B cell (primary cell): ENCODE results near the gene CARD9. TPM values are rescaled to one million over a fixed set of nuclear protein-coding genes. Genes with fewer than 3 reads are reported as not detected.

Source experiments
- ATAC-seq: fragments of 200-7000 bp; cut with Tn5 transposase; one replicate; pipeline ENCODE4 v1.10.0; 2021; ENCODE audit warnings: low read depth, mild to moderate bottlenecking, moderate number of reproducible peaks, moderate library complexity
- CTCF ChIA-PET: fragments of 350-600 bp; sonication (Branson Sonifier 250); formaldehyde crosslinking; loops from one replicate; lab custom pipeline; 2021; ENCODE audit warnings: antibody characterized with exemption, inconsistent platforms; lab: Charles Lee
- POLR2A ChIA-PET: fragments of 350-600 bp; sonication (Branson Sonifier 250); formaldehyde crosslinking; loops from one replicate; lab custom pipeline; 2021; ENCODE audit warnings: antibody characterized with exemption; lab: Charles Lee
- DNase-seq: peaks from one replicate; pipeline ENCODE4 v3.0.0; 2013
- H2AFZ ChIP-seq: 2 replicates; pipeline ENCODE4 v1.6.1; 2012; ENCODE audit warnings: mild to moderate bottlenecking, low read depth, low read length; ENCODE audit not compliant: insufficient read depth, poor library complexity, severe bottlenecking
- H3K27ac ChIP-seq, 2 donors: 1 replicate in 1 of 2; 2 replicates in 1 of 2; pipeline ENCODE4 v1.5.1; 2012 to 2013; ENCODE audit warnings: low read length in 2 of 2, mild to moderate bottlenecking in 2 of 2, moderate library complexity in 1 of 2
- H3K27me3 ChIP-seq, 4 experiments: fragments of 200-600 bp in 1 of 4; sonication (generic) in 1 of 4; replicated peaks in 1 of 4; 1 replicate in 2 of 4; 2 replicates in 2 of 4; pipeline versions ENCODE4 v1.6.1 to v1.7.0; 2013 to 2016; ENCODE audit warnings: low read length in 3 of 4, mild to moderate bottlenecking in 2 of 4, mixed read lengths in 1 of 4, moderate library complexity in 1 of 4; ENCODE audit not compliant: insufficient read depth in 4 of 4, control insufficient read depth in 3 of 4; ENCODE audit errors: control extremely low read depth in 1 of 4
- H3K36me3 ChIP-seq, 2 experiments: replicated peaks in 1 of 2; 1 replicate in 1 of 2; 2 replicates in 1 of 2; pipeline versions ENCODE4 v1.6.1 to v1.7.1; 2013; ENCODE audit warnings: low read length in 1 of 2; ENCODE audit not compliant: insufficient read depth in 2 of 2, control insufficient read depth in 1 of 2; ENCODE audit errors: control extremely low read depth in 1 of 2, extremely low read depth in 1 of 2
- H3K4me1 ChIP-seq, 2 donors: fragments of 200-600 bp in 1 of 2; sonication (generic) in 1 of 2; 1 replicate in 1 of 2; 2 replicates in 1 of 2; pipeline versions ENCODE4 v1.5.1 to v1.6.1; 2013 to 2017; ENCODE audit warnings: low read length in 2 of 2; ENCODE audit not compliant: control insufficient read depth in 2 of 2, insufficient read depth in 2 of 2
- H3K4me2 ChIP-seq: replicated peaks from 2 replicates; pipeline ENCODE3; 2012; ENCODE audit warnings: mild to moderate bottlenecking, low read depth, low read length; ENCODE audit not compliant: poor library complexity, severe bottlenecking
- H3K4me3 ChIP-seq, 5 experiments: fragments of 200-600 bp in 1 of 5; sonication (generic) in 1 of 5; 1 replicate in 3 of 5; 2 replicates in 2 of 5; pipeline versions ENCODE4 v1.5.1 to v1.7.0; 2011 to 2016; ENCODE audit warnings: low read length in 4 of 5, mild to moderate bottlenecking in 4 of 5, low read depth in 2 of 5, control low read depth in 1 of 5, moderate library complexity in 1 of 5; ENCODE audit not compliant: insufficient read depth in 1 of 5; ENCODE audit errors: control extremely low read depth in 1 of 5, extremely low read depth in 1 of 5
- H3K79me2 ChIP-seq: fragments of 200-600 bp; sonication (generic); one replicate; pipeline ENCODE4 v1.6.0; 2016; ENCODE audit warnings: low read length; ENCODE audit not compliant: control insufficient read depth, insufficient read depth
- H3K9ac ChIP-seq: fragments of 200-600 bp; sonication (generic); 2 replicates; pipeline ENCODE4 v1.6.1; 2017; ENCODE audit warnings: mild to moderate bottlenecking, low read length, moderate library complexity
- H3K9me3 ChIP-seq, 3 donors: one replicate each; pipeline versions ENCODE4 v1.6.1 to v1.7.1; 2013; ENCODE audit warnings: low read length in 2 of 3; ENCODE audit not compliant: control insufficient read depth in 2 of 3, insufficient read depth in 1 of 3; ENCODE audit errors: control extremely low read depth in 1 of 3
- H4K20me1 ChIP-seq: 2 replicates; pipeline ENCODE4 v1.6.0; 2012; ENCODE audit warnings: mild to moderate bottlenecking, low read length; ENCODE audit not compliant: insufficient read depth, control insufficient read depth, poor library complexity, severe bottlenecking
- H3K27ac Mint-ChIP-seq: one replicate; pipeline ENCODE4 v1.8.0; 2021; ENCODE audit warnings: mixed read lengths
- H3K27me3 Mint-ChIP-seq: one replicate; pipeline ENCODE4 v1.8.0; 2021; ENCODE audit warnings: mixed read lengths
- H3K4me1 Mint-ChIP-seq: one replicate; pipeline ENCODE4 v1.8.0; 2021; ENCODE audit warnings: mixed read lengths
- H3K4me3 Mint-ChIP-seq: one replicate; pipeline ENCODE4 v1.8.0; 2021; ENCODE audit warnings: mixed read lengths
- H3K9me3 Mint-ChIP-seq: one replicate; pipeline ENCODE4 v1.8.0; 2022; ENCODE audit warnings: mixed read lengths; ENCODE audit not compliant: insufficient read depth
- CTCF ChIP-seq: fragments of 200-600 bp; IDR thresholded peaks from one replicate; pipeline ENCODE4 v1.8.0; 2022; ENCODE audit warnings: antibody characterized with exemption, mild to moderate bottlenecking
- EZH2 ChIP-seq: IDR thresholded peaks from 2 replicates; pipeline ENCODE4 v1.6.1; 2012; ENCODE audit warnings: borderline replicate concordance, low read depth, mild to moderate bottlenecking, moderate library complexity, low read length; ENCODE audit not compliant: insufficient read depth, poor library complexity, severe bottlenecking
- WGBS: methylation state at CpG from one replicate; pipeline ENCODE4 v1.1.5; 2013; ENCODE audit warnings: missing lambda C conversion rate; ENCODE audit not compliant: insufficient coverage; 5-methylcytosine and 5-hydroxymethylcytosine counted together
- intact Hi-C: fragments of 100-400 bp; cut with micrococcal nuclease; formaldehyde crosslinking; loops from one replicate; pipeline ENCODE4 v1.10.0; 2022
- polyA plus RNA-seq: library from polyadenylated mRNA; depleted of rRNA; stranded (reverse); fragments of >200 nt; gene quantifications from 2 replicates; pipeline ENCODE4 v1.2.3, GENCODE V29; 2012
- total RNA-seq, 2 donors: library from RNA; stranded (reverse); fragments of 120-200 nt in 1 of 2; gene quantifications; 1 replicate in 1 of 2; 2 replicates in 1 of 2; pipeline versions ENCODE4 v1.2.3 to v1.2.4, GENCODE V29; 2013 to 2022

CARD9 gene
- total and polyA plus RNA-seq, 2 donors (not counting 1 experiment from before 2014, with no cell fraction given): 0.57 to 1.1 TPM

- Mint-ChIP-seq H3K27ac (no peak overlapping the region), H3K9me3 (no peaks in the 10 kb centered on the region), H3K4me3 (no peak overlapping the region), H3K4me1 (peaks cover 6% of the 10 kb centered on the region), H3K27me3 (no peaks in the 10 kb centered on the region)
- WGBS: 90% methylated on average over 18 of the region's 20 CpGs
- no peak overlapping the region for H3K4me2 ChIP-seq
- DNase-seq (no peak), ATAC-seq (no peak)
- no peaks in the 10 kb centered on the region for H3K27me3 ChIP-seq
- intact Hi-C loops: no loop called here
- no peak overlapping the region for H3K27ac ChIP-seq
- H3K79me2 ChIP-seq: no peaks in the 10 kb centered on the region
- no peak for TF ChIP-seq EZH2
- no peak for TF ChIP-seq CTCF
- no peaks in the 10 kb centered on the region for H4K20me1 ChIP-seq
- H3K4me3 ChIP-seq: no peak overlapping the region
- no peak overlapping the region for H3K9ac ChIP-seq
- POLR2A ChIA-PET: no interaction called here
- H3K36me3 ChIP-seq: no peaks in the 10 kb centered on the region
- H3K4me1 ChIP-seq: peaks cover 3 to 6% of the 10 kb centered on the region in 2 donors
- CTCF ChIA-PET: no interaction called here
- H3K9me3 ChIP-seq: no peaks in the 10 kb centered on the region
- no peak overlapping the region for H2AFZ ChIP-seq
These were observed 26.5 kb downstream of the CARD9 start for GRCh38 chr9:136346927-136347465.

GRCh38 chr9:136346157-136346481 lies 27.4 kb downstream of the CARD9 start:
- Histone ChIP-seq H3K9me3 (no peaks in the 10 kb centered on the region), H4K20me1 (no peaks in the 10 kb centered on the region), H3K4me1 (peaks cover 3 to 6% of the 10 kb centered on the region in 2 donors), H3K79me2 (no peaks in the 10 kb centered on the region), H3K36me3 (no peaks in the 10 kb centered on the region), H2AFZ (no peak overlapping the region), H3K9ac (no peak overlapping the region), H3K27ac (no peak overlapping the region), H3K4me2 (no peak overlapping the region), H3K27me3 (no peaks in the 10 kb centered on the region), H3K4me3 (no peak overlapping the region)
- Mint-ChIP-seq H3K9me3 (no peaks in the 10 kb centered on the region), H3K4me3 (no peak overlapping the region), H3K27me3 (no peaks in the 10 kb centered on the region), H3K27ac (no peak overlapping the region), H3K4me1 (peaks cover 6% of the 10 kb centered on the region)
- DNase-seq (no peak), ATAC-seq (no peak)
- TF ChIP-seq EZH2: no peak
- TF ChIP-seq CTCF: no peak
- intact Hi-C loops: no loop called here
- POLR2A ChIA-PET: no interaction called here
- WGBS: 90% methylated on average over 9 of the region's 10 CpGs
- CTCF ChIA-PET: no interaction called here
